SU-DHL-6 (cell line): Measurements from ENCODE around the gene SALL3.

Experiments used
- H2AFZ ChIP-seq: fragments of 200-600 bp; sonication (generic); 2 replicates; pipeline ENCODE4 v1.6.1; 2014; ENCODE audit warnings: low read depth, mild to moderate bottlenecking, moderate library complexity, mixed read lengths, antibody characterized with exemption, low read length; ENCODE audit not compliant: severe bottlenecking
- H3F3A ChIP-seq: fragments of 200-600 bp; shearing (Covaris generic); 2 replicates; pipeline ENCODE4 v1.6.0; 2016; ENCODE audit warnings: antibody characterized with exemption, mild to moderate bottlenecking; ENCODE audit not compliant: insufficient read depth
- H3K27ac ChIP-seq: fragments of 200-600 bp; sonication (generic); 2 replicates; pipeline ENCODE4 v1.5.1; 2016; ENCODE audit warnings: low read depth, mild to moderate bottlenecking, low read length, moderate library complexity, mixed read lengths
- H3K27me3 ChIP-seq: fragments of 200-600 bp; sonication (generic), shearing (Covaris generic); 2 replicates; pipeline ENCODE4 v1.6.0; 2014; ENCODE audit warnings: mild to moderate bottlenecking, low read length
- H3K36me3 ChIP-seq: fragments of 200-600 bp; sonication (generic); 2 replicates; pipeline ENCODE4 v1.6.1; 2014; ENCODE audit warnings: mild to moderate bottlenecking, low read length, mixed read lengths
- H3K4me2 ChIP-seq: fragments of 300-600, 200-600 bp; shearing (Covaris generic), sonication (generic); 2 replicates; pipeline ENCODE4 v1.6.0; 2014; ENCODE audit warnings: low read length, low read depth, mild to moderate bottlenecking; ENCODE audit not compliant: poor library complexity, severe bottlenecking
- H3K4me3 ChIP-seq: fragments of 200-600 bp; sonication (generic); 2 replicates; pipeline ENCODE4 v1.5.1; 2014; ENCODE audit warnings: antibody characterized with exemption, low read length, mild to moderate bottlenecking, mixed read lengths; ENCODE audit not compliant: insufficient read depth, poor library complexity, severe bottlenecking
- H3K79me2 ChIP-seq: fragments of 200-600 bp; sonication (generic); 2 replicates; pipeline ENCODE4 v1.6.1; 2014; ENCODE audit warnings: mild to moderate bottlenecking, low read length, moderate library complexity; ENCODE audit not compliant: insufficient read depth
- H3K9ac ChIP-seq: fragments of 200-600 bp; sonication (generic); 2 replicates; pipeline ENCODE4 v1.7.0; 2014; ENCODE audit warnings: mild to moderate bottlenecking, low read length
- H3K9me2 ChIP-seq: fragments of 200-600 bp; sonication (generic); replicated peaks from 2 replicates; pipeline ENCODE4 v1.6.1; 2014; ENCODE audit warnings: low read length; ENCODE audit not compliant: insufficient read depth
- H3K9me3 ChIP-seq: fragments of 200-600 bp; sonication (generic); 2 replicates; pipeline ENCODE4 v1.6.1; 2014; ENCODE audit warnings: low read length, mixed read lengths; ENCODE audit not compliant: insufficient read depth
- H4K20me1 ChIP-seq: fragments of 200-600 bp; sonication (generic); 2 replicates; pipeline ENCODE4 v1.6.1; 2014; ENCODE audit warnings: low read depth, mild to moderate bottlenecking, antibody characterized with exemption, low read length, moderate library complexity, mixed read lengths
- EZH2phosphoT487 ChIP-seq: fragments of 200-600 bp; sonication (generic), shearing (Covaris generic); conservative IDR thresholded peaks from 2 replicates; pipeline ENCODE4 v1.6.1; 2018; ENCODE audit warnings: mild to moderate bottlenecking, antibody characterized with exemption, low read length, moderate library complexity, mixed read lengths
- TF ChIP-seq, protein P1 (sequence below): fragments of 200-600 bp; sonication (generic); IDR thresholded peaks from one replicate; pipeline ENCODE4 v1.5.1; 2017; ENCODE audit warnings: antibody characterized with exemption, mild to moderate bottlenecking, low read length, moderate library complexity; ENCODE audit not compliant: insufficient read depth, poor library complexity, severe bottlenecking

Gene SALL3

DNA sequence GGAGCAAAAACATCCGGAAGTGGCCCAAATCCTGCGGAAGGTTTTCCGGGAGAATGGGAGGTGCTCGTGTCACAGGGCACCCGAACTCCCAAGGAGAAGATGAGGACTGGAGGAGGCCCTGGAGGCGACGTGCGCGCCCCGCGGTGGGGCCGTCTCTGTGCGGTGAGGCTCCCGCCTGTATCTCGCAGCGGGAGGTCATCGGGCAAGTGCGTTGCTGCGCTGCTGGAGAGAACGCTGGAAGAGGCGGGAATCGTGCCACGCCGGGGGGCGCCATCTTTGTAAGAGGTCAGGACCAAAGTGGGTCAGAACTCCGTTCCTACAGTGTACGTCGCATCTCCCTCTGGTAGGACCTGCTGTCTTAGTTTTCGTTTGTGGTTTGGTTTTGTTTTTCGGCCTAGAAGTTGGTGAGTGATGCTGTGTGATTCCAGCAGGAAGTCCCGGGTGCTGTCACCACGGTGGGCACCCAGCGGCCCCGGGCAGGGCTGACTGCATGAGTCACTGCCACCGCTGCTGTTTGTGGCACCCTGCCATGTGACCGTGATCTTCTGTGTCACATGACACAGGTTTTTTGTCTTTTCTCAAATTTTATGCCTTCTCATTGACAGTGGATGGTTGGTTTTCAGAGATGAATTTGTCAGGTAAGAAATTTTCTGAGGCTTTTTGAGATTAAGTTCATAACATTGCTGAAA, 68.1 kb downstream of the SALL3 start:
- Histone ChIP-seq H3K4me3 (no peak overlapping the region), H3K4me2 (no peak overlapping the region), H3K36me3 (no peaks in the 10 kb centered on the region), H3K79me2 (no peaks in the 10 kb centered on the region), H3F3A (no peaks in the 10 kb centered on the region), H3K9me3 (no peaks in the 10 kb centered on the region), H3K9ac (no peak overlapping the region), H4K20me1 (no peaks in the 10 kb centered on the region), H3K27ac (no peak overlapping the region), H3K9me2 (no peaks in the 10 kb centered on the region), H3K27me3 (no peaks in the 10 kb centered on the region), H2AFZ (no peak overlapping the region)
- TF ChIP-seq, protein P1, sequence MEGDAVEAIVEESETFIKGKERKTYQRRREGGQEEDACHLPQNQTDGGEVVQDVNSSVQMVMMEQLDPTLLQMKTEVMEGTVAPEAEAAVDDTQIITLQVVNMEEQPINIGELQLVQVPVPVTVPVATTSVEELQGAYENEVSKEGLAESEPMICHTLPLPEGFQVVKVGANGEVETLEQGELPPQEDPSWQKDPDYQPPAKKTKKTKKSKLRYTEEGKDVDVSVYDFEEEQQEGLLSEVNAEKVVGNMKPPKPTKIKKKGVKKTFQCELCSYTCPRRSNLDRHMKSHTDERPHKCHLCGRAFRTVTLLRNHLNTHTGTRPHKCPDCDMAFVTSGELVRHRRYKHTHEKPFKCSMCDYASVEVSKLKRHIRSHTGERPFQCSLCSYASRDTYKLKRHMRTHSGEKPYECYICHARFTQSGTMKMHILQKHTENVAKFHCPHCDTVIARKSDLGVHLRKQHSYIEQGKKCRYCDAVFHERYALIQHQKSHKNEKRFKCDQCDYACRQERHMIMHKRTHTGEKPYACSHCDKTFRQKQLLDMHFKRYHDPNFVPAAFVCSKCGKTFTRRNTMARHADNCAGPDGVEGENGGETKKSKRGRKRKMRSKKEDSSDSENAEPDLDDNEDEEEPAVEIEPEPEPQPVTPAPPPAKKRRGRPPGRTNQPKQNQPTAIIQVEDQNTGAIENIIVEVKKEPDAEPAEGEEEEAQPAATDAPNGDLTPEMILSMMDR = no peak
- TF ChIP-seq EZH2phosphoT487 = no peak

DNA sequence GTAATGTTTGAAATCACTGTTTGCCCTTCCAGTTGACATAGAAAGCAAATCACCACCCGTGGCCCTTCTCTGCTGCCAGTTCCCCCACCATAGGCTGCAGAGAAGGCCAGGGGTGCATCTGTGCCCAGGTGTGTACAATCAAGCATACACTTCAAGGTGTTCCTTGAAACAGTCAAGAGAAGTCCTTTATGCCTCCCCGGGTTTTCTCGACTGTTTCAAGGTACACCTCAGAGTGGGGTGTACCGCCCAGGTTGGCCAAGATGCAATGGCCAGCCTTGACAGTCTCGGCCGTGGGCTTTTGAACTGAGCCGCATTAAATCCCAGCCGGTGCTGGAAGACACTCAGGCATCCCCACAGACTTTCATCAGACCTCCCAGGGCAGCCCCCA, 68.6 kb downstream of the SALL3 start:
- no peak for TF ChIP-seq EZH2phosphoT487
- TF ChIP-seq, protein P1 = no peak
- Histone ChIP-seq H2AFZ (no peak overlapping the region), H4K20me1 (no peaks in the 10 kb centered on the region), H3K79me2 (no peaks in the 10 kb centered on the region), H3K4me3 (no peak overlapping the region), H3K36me3 (no peaks in the 10 kb centered on the region), H3K27me3 (no peaks in the 10 kb centered on the region), H3K9me3 (no peaks in the 10 kb centered on the region), H3F3A (no peaks in the 10 kb centered on the region), H3K9me2 (no peaks in the 10 kb centered on the region), H3K9ac (no peak overlapping the region), H3K4me2 (no peak overlapping the region), H3K27ac (no peak overlapping the region)

DNA sequence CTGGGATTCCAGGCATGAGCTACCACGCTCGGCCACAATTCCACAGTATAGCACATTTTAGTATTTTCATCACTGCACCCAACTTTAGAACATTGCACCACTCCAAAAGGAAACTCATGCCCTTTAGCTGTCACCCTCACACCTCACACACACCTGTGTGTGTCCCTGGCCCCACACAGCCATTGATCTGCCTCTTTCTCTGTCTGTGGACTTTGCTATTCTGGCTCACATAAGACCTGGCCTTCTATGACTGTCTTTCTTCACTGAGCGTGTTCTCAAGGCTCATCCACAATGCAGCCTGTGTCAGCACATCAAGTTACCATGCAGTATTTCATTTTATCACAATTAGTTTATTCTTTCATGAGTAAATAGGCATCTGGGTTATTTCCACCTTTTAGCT, 69.9 kb downstream of the SALL3 start:
- Histone ChIP-seq H3K9me2 (no peaks in the 10 kb centered on the region), H3K27me3 (no peaks in the 10 kb centered on the region), H3K36me3 (no peaks in the 10 kb centered on the region), H3F3A (no peaks in the 10 kb centered on the region), H3K4me3 (no peak overlapping the region), H2AFZ (no peak overlapping the region), H3K27ac (no peak overlapping the region), H3K9me3 (no peaks in the 10 kb centered on the region), H3K9ac (no peak overlapping the region), H3K79me2 (no peaks in the 10 kb centered on the region), H4K20me1 (no peaks in the 10 kb centered on the region), H3K4me2 (no peak overlapping the region)
- TF ChIP-seq EZH2phosphoT487 = no peak
- TF ChIP-seq, protein P1 = no peak
